WI38 (cell line): ENCODE results near the gene MSL1.

ENCODE experiments used
- H3K4me3 ChIP-seq: 2 replicates; pipeline ENCODE4 v1.5.1; 2011; ENCODE audit warnings: low read depth, mild to moderate bottlenecking, control low read depth, low read length
- TF ChIP-seq, protein P1 (sequence below): IDR thresholded peaks from 2 replicates; pipeline ENCODE4 v1.5.1; 2012; ENCODE audit warnings: low read depth, mild to moderate bottlenecking, control low read depth, low read length

Gene MSL1

DNA sequence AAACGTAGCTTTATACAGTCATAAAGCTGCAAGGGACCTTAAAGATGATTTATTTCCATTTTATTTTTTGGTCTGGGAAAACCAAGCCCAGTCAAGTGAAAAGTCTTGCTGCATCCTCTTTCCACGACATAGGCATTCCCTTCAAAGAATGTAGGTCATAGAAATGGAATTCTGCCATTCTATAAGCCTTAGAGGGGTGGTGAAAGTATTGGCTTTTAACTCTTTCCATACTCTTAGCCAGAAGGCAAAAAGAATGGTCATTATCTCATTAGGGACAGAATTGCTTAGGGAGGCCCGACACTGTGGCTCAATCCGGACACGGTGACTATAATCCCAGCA is 7.9 kb upstream of the MSL1 start:
- TF ChIP-seq, protein P1, sequence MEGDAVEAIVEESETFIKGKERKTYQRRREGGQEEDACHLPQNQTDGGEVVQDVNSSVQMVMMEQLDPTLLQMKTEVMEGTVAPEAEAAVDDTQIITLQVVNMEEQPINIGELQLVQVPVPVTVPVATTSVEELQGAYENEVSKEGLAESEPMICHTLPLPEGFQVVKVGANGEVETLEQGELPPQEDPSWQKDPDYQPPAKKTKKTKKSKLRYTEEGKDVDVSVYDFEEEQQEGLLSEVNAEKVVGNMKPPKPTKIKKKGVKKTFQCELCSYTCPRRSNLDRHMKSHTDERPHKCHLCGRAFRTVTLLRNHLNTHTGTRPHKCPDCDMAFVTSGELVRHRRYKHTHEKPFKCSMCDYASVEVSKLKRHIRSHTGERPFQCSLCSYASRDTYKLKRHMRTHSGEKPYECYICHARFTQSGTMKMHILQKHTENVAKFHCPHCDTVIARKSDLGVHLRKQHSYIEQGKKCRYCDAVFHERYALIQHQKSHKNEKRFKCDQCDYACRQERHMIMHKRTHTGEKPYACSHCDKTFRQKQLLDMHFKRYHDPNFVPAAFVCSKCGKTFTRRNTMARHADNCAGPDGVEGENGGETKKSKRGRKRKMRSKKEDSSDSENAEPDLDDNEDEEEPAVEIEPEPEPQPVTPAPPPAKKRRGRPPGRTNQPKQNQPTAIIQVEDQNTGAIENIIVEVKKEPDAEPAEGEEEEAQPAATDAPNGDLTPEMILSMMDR, result no peak

DNA sequence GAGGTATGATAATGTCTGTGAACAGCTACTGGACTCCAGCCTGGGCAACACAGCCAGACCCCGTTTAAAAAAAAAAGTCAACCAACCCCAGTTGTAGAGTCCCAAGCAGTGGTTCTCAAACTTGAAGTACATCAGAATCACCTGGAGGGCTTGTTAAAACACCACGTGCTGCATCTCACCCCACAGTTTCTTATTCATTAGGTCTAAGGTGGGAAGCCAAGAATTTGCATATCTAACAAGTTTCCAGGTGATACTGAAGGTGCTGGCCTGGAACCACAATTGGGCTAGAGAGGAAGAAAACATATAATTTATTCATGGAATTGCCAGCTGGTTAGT is 6.7 kb upstream of the MSL1 start:
- no peak overlapping the region for H3K4me3 ChIP-seq
- TF ChIP-seq, protein P1, result no peak

More for the DNA sequence above, 7.9 kb upstream of the MSL1 start:
- peak overlapping the region; percentile 52 for H3K4me3 ChIP-seq

DNA sequence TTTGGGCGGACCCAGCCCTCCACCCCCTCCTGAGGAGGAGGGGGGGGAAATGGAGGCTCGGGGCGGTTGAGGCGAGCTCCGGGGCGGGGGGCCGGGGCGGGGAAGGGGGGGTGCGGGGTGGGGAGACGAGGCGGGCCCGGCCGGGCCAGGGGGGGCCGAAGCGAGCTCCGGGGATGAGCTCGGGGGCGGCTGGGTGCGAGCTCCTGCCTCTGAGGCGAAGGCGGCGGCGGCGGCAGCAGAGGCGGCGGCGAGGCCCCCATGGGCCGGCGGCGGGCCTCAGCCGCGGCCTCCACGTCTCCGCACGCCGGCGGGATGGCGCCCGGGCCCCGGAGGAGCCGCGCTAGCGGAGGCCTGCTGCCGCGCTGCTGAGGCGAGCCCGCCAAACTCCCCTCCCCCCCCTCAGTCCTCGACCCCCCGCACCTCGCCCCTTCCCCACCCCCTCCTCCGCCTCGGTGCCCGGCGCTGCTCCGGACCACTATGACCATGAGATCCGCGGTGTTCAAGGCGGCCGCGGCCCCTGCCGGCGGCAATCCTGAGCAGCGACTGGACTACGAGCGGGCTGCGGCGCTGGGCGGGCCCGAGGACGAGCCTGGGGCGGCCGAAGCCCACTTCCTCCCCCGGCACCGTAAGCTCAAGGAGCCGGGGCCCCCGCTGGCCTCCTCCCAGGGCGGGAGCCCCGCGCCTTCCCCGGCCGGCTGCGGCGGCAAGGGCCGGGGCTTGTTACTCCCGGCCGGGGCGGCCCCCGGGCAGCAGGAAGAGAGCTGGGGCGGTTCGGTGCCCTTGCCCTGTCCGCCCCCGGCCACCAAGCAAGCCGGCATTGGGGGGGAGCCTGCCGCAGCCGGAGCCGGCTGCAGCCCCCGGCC is 596 bp downstream of the MSL1 start:
- H3K4me3 ChIP-seq, result peak overlapping the region; percentile 95
- TF ChIP-seq, protein P1, result no peak

DNA sequence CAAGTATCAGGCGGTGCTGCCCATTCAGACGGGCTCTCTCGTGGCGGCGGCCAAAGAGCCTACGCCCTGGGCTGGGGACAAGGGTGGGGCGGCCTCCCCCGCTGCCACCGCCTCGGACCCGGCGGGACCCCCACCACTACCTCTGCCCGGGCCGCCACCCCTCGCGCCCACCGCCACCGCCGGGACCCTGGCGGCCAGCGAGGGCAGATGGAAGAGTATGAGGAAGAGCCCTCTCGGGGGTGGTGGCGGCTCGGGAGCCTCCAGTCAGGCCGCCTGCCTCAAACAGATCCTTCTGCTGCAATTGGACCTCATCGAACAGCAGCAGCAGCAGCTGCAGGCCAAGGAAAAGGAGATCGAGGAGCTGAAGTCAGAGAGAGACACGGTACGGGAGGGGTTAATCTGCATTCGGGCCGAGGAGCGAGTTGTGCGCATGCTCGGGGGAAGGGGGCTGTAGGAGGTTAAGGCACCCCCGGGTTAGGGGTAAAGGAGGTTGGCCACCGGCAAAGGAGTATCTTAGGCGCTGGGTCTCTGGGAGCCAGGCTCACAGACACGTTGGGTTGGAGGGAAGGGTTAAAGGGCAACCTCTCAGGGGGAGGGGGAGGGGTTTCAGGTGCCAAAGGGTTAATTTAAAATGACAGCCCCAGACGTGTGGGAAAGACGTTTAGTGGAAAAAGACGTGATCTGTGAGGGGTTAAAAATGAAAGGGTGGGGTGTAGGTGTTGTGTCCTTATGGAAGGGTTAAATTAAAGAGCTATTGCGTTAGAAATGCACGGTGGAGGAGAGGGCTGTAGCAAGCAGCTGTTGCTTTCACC is 1.4 kb downstream of the MSL1 start:
- TF ChIP-seq, protein P1, result no peak
- H3K4me3 ChIP-seq, result peak overlapping the region; percentile 95

DNA sequence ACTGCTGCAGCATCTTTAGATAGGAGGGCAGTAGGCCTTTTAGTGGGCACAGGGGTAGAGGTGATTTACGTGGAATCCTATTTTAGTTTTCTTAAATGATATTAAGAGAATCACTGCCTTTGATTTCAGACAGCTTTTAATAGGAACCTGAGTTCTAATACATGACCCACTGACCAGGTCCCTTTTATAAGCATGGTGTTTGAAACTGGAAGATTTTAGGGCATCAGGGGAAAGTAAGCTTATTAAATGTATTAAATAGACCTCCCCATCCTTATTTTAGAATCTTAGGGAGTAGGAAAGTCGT is 2.0 kb downstream of the MSL1 start:
- TF ChIP-seq, protein P1, result no peak
- peak overlapping the region; percentile 95 for H3K4me3 ChIP-seq

DNA sequence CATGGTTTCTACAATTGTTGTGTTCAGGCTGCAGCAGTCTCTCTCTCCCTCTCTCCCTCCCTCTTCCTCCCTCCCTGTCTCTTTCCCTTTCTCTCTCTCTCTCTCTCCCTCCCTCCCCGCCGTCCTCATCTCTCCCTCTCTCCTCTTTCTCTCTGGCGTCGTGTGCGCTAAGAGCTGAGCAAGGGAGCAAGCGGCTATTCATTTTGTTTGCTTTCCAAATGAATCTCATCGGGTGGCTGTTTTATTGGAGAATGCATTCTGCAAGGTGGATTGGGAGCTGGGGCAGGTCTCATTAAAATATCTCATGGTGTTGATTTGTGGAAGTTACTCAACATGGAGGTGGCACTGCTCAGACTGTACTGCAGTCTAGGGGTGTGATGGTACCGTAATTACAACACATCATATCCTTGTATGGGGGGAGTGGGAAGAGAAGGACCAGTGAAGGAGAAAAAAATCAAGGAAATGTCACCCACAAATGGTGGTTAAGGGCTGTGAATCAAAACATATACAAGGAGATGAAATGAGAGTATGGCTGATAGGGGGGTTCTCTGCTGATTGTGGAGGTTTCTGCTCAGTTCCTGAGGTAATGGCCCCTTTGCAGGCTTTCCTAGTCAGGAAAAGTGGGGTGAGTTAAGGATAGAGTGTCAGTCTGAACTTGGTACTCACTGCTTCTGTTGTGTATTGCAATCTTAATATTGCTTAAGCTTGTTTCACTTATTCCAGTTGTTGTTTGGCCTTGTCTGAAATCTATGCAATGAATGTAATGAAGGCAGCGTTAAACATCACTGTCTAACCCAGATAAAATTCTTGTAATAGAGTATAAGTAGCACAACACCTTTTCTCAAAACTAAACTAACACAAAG is 2.7 kb downstream of the MSL1 start:
- TF ChIP-seq, protein P1, result no peak
- peak overlapping the region; percentile 95 for H3K4me3 ChIP-seq
